ENCODE results near the gene TUBG1. TPM values are rescaled to one million over a fixed set of nuclear protein-coding genes. Genes with fewer than 3 reads are reported as not detected.

The TUBG1 gene
- total and polyA plus RNA-seq, 10 of the 15 experiments (the other 5 are each of a cell fraction or from before 2014, with no cell fraction given): 40.0 to 256 (median 107) TPM

DNA sequence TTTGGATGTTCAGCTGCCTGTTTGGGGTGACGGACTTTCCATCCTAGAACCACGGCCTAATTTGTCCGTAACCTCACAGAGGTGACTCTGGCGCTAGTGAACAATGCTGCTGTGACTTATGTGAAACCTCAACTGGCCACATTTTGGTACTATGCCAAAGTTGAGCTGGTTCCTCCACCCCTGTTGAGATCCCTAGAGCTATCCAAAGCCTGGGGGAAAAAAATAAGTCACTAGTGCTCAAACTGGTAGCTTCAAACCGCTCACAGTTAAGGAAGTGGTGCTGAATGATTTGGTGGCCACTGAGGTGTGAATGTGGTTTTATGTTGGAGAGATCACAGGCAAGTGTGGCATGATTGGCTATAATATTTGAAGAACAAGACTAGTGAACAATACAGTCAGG lies 38.3 kb downstream of the TUBG1 start:
- no peaks in the 10 kb centered on the region for H3K27me3 ChIP-seq (replicated peaks in 1 of 2; ENCODE audit: control insufficient read depth in 2 of 2, insufficient read depth in 2 of 2, low read length in 1 of 2)
- H3K9ac ChIP-seq (ENCODE audit: control insufficient read depth, insufficient read depth, low read length): no peak overlapping the region
- no peaks in the 10 kb centered on the region for H4K20me1 ChIP-seq (ENCODE audit: control insufficient read depth, insufficient read depth)
- BruUV-seq (replicated peaks): no TSS peak
- intact Hi-C loops (cut with micrococcal nuclease; ENCODE audit: unreplicated experiment): no loop called here
- no peaks in the 10 kb centered on the region for H3K36me3 ChIP-seq (ENCODE audit: control insufficient read depth in 2 of 2, insufficient read depth in 2 of 2, low read length in 1 of 2)
- no peak overlapping the region for H3K4me3 ChIP-seq
- no peaks in the 10 kb centered on the region for H3K9me3 ChIP-seq (replicated peaks; ENCODE audit: control insufficient read depth, insufficient read depth, low read length)
- H3K4me1 ChIP-seq (ENCODE audit: control insufficient read depth, insufficient read depth, low read length): peaks cover 3% of the 10 kb centered on the region; the same call in 1 of the 2 replicates
- H3K79me2 ChIP-seq (ENCODE audit: control insufficient read depth, insufficient read depth, low read length): no peaks in the 10 kb centered on the region
- ATAC-seq: peak; percentile 91
- RAD21 ChIA-PET (ENCODE audit: unreplicated experiment): interaction anchor here (0.8 to 2.2 kb wide), 5 partner anchors 9 to 69 kb away, joined by 3 to 8 read pairs (median 6); partner anchors contain the start of gene PSMC3IP
- H3K27ac ChIP-seq (ENCODE audit: control insufficient read depth, insufficient read depth): no peak overlapping the region
- in situ Hi-C loops (cut with MboI): no loop called here
- no peak overlapping the region for H3K4me2 ChIP-seq (ENCODE audit: control insufficient read depth, insufficient read depth)
- POLR2A ChIA-PET: interaction anchor here (0.6 to 2.2 kb wide), 3 partner anchors 13 to 146 kb away, joined by 3 to 6 read pairs (median 3); no protein-coding TSS in a partner anchor
- no peak for FAIRE-seq
- 56% methylated on average over 5 of the region's 5 CpGs for WGBS (ENCODE audit: insufficient coverage, insufficient replicate concordance, low lambda C conversion rate, missing lambda C conversion rate)
- TF ChIP-seq MTA2 (IDR thresholded peaks at IDR 0.05; ENCODE audit: low read depth) (peak; percentile 47), RUNX3 (IDR thresholded peaks at IDR 0.05; ENCODE audit: low read length) (peak; percentile 54), NR2F1 (conservative IDR thresholded peaks at IDR 0.05) (peak; percentile 65), ATF7 (IDR thresholded peaks at IDR 0.05; ENCODE audit: low read depth) (peak; percentile 13; the same call in 1 of the 2 replicates), IKZF2 (IDR thresholded peaks at IDR 0.05) (peak in 1 of 2 experiments; percentile 68; a peak in 1 of 4 replicates), YBX1 (IDR thresholded peaks at IDR 0.05) (no peak), SIN3A (IDR thresholded peaks at IDR 0.05; ENCODE audit: low read depth, low read length) (no peak), SPI1 (IDR thresholded peaks at IDR 0.05; ENCODE audit: borderline replicate concordance, insufficient read depth, low read depth, low read length) (peak; percentile 39; the same call in 1 of the 2 replicates), BHLHE40 (IDR thresholded peaks at IDR 0.05; ENCODE audit: borderline replicate concordance in 1 of 2, low read depth in 2 of 2, low read length in 1 of 2) (peak in 1 of 2 experiments; percentile 22; a peak in 1 of 4 replicates), IKZF1 (conservative IDR thresholded peaks at IDR 0.05) (peak; percentile 70), RCOR1 (conservative IDR thresholded peaks at IDR 0.05; ENCODE audit: low read depth, low read length) (no peak)
- TF ChIP-seq, protein P1, sequence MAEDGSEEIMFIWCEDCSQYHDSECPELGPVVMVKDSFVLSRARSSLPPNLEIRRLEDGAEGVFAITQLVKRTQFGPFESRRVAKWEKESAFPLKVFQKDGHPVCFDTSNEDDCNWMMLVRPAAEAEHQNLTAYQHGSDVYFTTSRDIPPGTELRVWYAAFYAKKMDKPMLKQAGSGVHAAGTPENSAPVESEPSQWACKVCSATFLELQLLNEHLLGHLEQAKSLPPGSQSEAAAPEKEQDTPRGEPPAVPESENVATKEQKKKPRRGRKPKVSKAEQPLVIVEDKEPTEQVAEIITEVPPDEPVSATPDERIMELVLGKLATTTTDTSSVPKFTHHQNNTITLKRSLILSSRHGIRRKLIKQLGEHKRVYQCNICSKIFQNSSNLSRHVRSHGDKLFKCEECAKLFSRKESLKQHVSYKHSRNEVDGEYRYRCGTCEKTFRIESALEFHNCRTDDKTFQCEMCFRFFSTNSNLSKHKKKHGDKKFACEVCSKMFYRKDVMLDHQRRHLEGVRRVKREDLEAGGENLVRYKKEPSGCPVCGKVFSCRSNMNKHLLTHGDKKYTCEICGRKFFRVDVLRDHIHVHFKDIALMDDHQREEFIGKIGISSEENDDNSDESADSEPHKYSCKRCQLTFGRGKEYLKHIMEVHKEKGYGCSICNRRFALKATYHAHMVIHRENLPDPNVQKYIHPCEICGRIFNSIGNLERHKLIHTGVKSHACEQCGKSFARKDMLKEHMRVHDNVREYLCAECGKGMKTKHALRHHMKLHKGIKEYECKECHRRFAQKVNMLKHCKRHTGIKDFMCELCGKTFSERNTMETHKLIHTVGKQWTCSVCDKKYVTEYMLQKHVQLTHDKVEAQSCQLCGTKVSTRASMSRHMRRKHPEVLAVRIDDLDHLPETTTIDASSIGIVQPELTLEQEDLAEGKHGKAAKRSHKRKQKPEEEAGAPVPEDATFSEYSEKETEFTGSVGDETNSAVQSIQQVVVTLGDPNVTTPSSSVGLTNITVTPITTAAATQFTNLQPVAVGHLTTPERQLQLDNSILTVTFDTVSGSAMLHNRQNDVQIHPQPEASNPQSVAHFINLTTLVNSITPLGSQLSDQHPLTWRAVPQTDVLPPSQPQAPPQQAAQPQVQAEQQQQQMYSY (CRISPR knock-in tag; IDR thresholded peaks at IDR 0.05): no peak
- H2AFZ ChIP-seq (ENCODE audit: control insufficient read depth, low read depth, low read length): no peak overlapping the region
- DNase-seq (ENCODE audit: low read depth, low spot score): peak; percentile 46
- SMC1A ChIA-PET (ENCODE audit: uncharacterized antibody, unreplicated experiment): interaction anchor here (0.7 to 2.6 kb wide), 11 partner anchors 9 to 69 kb away, joined by 3 to 12 read pairs (median 3); partner anchors contain the start of genes PSMC3IP and TUBG2
- CTCF ChIA-PET: interaction anchor here (0.8 to 1.2 kb wide), 4 partner anchors 31 to 116 kb away, joined by 3 to 4 read pairs (median 3); no protein-coding TSS in a partner anchor
